HepG2 (cell line): ENCODE results near the gene GMPPB. TPM values are rescaled to one million over a fixed set of nuclear protein-coding genes. Genes with fewer than 3 reads are reported as not detected.

Experiments used
- FOXC1 ChIP-seq: sonication (generic); formaldehyde crosslinking; IDR thresholded peaks from 2 replicates; pipeline ENCODE4 v1.8.0; 2022; ENCODE audit warnings: mild to moderate bottlenecking, missing genetic modification reagents, borderline replicate concordance
- HOXA3 ChIP-seq: sonication (generic); formaldehyde crosslinking; IDR thresholded peaks from 2 replicates; pipeline ENCODE4 v1.5.0; 2020; ENCODE audit warnings: missing genetic modification reagents
- IKZF4 ChIP-seq: sonication (generic); formaldehyde crosslinking; IDR thresholded peaks from 2 replicates; pipeline ENCODE4 v1.5.1; 2020; ENCODE audit warnings: borderline replicate concordance, mild to moderate bottlenecking, low read depth, missing genetic modification reagents; ENCODE audit errors: not compliant biosample characterization
- NFATC3 ChIP-seq: sonication (generic); formaldehyde crosslinking; IDR thresholded peaks from 2 replicates; pipeline ENCODE4 v1.5.1; 2020; ENCODE audit warnings: mild to moderate bottlenecking, missing genetic modification reagents
- RELA ChIP-seq: sonication (generic); formaldehyde crosslinking; IDR thresholded peaks from 2 replicates; pipeline ENCODE4 v1.4.0; 2020; ENCODE audit warnings: missing genetic modification reagents
- SRSF1 ChIP-seq: fragments of 200-400 bp; formaldehyde crosslinking; optimal IDR thresholded peaks from 2 replicates; pipeline ENCODE3; 2017; ENCODE audit warnings: mild to moderate bottlenecking, low read depth, low read length, moderate library complexity
- SRY ChIP-seq: sonication (generic); formaldehyde crosslinking; IDR thresholded peaks from 2 replicates; pipeline ENCODE4 v1.8.0; 2022; ENCODE audit warnings: mild to moderate bottlenecking, missing genetic modification reagents
- YEATS4 ChIP-seq: sonication (generic); formaldehyde crosslinking; IDR thresholded peaks from 2 replicates; pipeline ENCODE4 v1.4.0; 2020; ENCODE audit warnings: missing genetic modification reagents, borderline replicate concordance
- ZNF3 ChIP-seq: IDR thresholded peaks from 2 replicates; pipeline ENCODE4 v1.7.0; 2017; ENCODE audit warnings: inconsistent platforms
- ZNF335 ChIP-seq: sonication (generic); formaldehyde crosslinking; IDR thresholded peaks from 2 replicates; pipeline ENCODE4 v1.4.0; 2020; ENCODE audit warnings: missing genetic modification reagents
- ZNF44 ChIP-seq: sonication (generic); formaldehyde crosslinking; IDR thresholded peaks from 2 replicates; pipeline ENCODE4 v1.5.1; 2020; ENCODE audit warnings: mild to moderate bottlenecking, missing genetic modification reagents
- ZNF484 ChIP-seq: sonication (generic); formaldehyde crosslinking; IDR thresholded peaks from 2 replicates; pipeline ENCODE4 v1.5.1; 2020; ENCODE audit warnings: mild to moderate bottlenecking, low read depth, missing genetic modification reagents, borderline replicate concordance
- ZNF644 ChIP-seq: IDR thresholded peaks from 2 replicates; pipeline ENCODE4 v1.6.1; 2016; ENCODE audit warnings: low read depth
- ZNF737 ChIP-seq: sonication (generic); formaldehyde crosslinking; IDR thresholded peaks from 2 replicates; pipeline ENCODE4 v1.5.0; 2020; ENCODE audit warnings: missing genetic modification reagents, mild to moderate bottlenecking, borderline replicate concordance
- polyA plus RNA-seq, 8 experiments: library from polyadenylated mRNA; depleted of rRNA in 3 of 8; stranded (reverse) in 7 of 8; unstranded in 1 of 8; fragments of >200 nt; fragmentation: Illumina TruSeq in 4 of 8; extraction: Trizol in 4 of 8; gene quantifications; 2 replicates each; pipeline versions ENCODE4 v1.2.1 to v1.2.3, GENCODE V29; 2011 to 2016; ENCODE audit warnings: low read depth in 4 of 8, missing spikeins in 1 of 8, mixed read lengths in 1 of 8; ENCODE audit not compliant: insufficient read depth in 1 of 8
- total RNA-seq, 5 experiments: library from RNA; depleted of rRNA; stranded (reverse); fragments of >200 nt; fragmentation: Illumina TruSeq; extraction: Trizol; gene quantifications; 2 replicates each; pipeline ENCODE4 v1.2.3, GENCODE V29; 2016; ENCODE audit warnings: low read depth in 1 of 5
- TF ChIP-seq, protein P1 (sequence below), 2 experiments: sonication (generic) in 1 of 2; formaldehyde crosslinking in 1 of 2; IDR thresholded peaks; 2 replicates each; pipeline versions ENCODE4 v1.6.1 to v1.9.0; 2014 to 2022; ENCODE audit warnings: antibody characterized with exemption in 1 of 2, borderline replicate concordance in 1 of 2, inconsistent platforms in 1 of 2, low read depth in 1 of 2, missing genetic modification reagents in 1 of 2
- TF ChIP-seq, protein P2 (sequence below): sonication (generic); formaldehyde crosslinking; IDR thresholded peaks from 2 replicates; pipeline ENCODE4 v1.4.0; 2020; ENCODE audit warnings: missing genetic modification reagents; ENCODE audit errors: not compliant biosample characterization
- TF ChIP-seq, protein P3 (sequence below): sonication (generic); formaldehyde crosslinking; conservative IDR thresholded peaks from 2 replicates; pipeline ENCODE4 v1.8.0; 2022; ENCODE audit warnings: mild to moderate bottlenecking, moderate library complexity, missing genetic modification reagents

GMPPB gene
- total and polyA plus RNA-seq, 2 of the 13 experiments (the other 11 are each of a cell fraction or from before 2014, with no cell fraction given) = 6.5 to 23.1 TPM

DNA sequence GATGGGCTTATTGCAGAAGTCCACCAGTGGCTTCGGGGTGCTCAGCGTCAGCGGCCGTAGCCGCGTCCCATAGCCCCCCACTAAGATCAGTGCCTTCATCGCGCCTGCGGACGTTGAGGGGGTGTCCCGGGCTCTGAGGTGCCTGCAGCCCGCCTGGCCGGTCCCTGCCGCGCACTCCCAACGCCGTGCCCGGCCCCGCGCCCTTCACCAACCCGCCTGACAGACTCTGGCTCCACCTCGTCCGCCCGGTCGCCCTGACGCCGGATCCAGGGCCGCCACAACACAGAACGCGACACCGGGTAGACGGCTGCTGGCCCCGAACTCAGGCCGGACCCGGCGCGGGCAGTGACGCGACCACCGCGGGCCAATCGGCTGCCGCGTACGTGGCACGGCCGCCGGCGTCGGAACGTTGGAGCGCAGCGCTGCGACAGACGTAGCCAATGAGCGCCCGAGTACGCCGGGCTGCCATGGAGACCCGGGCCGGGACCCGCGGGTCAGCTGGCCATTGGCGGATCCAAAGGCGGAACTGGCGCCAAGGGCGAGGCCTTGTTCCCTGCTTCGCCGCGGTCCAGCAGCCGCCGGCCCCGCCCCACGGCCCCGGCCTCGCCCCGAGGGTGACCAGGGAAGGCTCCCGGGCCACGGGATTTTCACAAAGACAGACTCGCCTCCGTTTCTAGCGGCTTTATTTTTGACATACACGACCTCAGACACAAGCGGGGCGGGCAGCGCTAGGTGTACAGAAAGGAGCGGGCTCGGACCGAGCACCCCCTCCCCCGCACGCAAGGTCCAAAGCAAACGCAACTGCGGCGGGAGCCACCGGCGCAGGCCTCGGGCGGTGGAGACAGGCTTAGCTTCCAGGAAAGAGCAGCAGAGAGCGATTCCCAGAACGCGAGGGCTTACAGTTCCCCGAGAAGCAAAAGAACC, at the start of gene GMPPB (continued):
- TF ChIP-seq, protein P1, sequence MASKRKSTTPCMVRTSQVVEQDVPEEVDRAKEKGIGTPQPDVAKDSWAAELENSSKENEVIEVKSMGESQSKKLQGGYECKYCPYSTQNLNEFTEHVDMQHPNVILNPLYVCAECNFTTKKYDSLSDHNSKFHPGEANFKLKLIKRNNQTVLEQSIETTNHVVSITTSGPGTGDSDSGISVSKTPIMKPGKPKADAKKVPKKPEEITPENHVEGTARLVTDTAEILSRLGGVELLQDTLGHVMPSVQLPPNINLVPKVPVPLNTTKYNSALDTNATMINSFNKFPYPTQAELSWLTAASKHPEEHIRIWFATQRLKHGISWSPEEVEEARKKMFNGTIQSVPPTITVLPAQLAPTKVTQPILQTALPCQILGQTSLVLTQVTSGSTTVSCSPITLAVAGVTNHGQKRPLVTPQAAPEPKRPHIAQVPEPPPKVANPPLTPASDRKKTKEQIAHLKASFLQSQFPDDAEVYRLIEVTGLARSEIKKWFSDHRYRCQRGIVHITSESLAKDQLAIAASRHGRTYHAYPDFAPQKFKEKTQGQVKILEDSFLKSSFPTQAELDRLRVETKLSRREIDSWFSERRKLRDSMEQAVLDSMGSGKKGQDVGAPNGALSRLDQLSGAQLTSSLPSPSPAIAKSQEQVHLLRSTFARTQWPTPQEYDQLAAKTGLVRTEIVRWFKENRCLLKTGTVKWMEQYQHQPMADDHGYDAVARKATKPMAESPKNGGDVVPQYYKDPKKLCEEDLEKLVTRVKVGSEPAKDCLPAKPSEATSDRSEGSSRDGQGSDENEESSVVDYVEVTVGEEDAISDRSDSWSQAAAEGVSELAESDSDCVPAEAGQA (IDR thresholded peaks at IDR 0.05; ENCODE audit: low read depth) = peak; percentile 56; the same call in 1 of the 2 replicates
- TF ChIP-seq, protein P1 (CRISPR knock-in tag; IDR thresholded peaks at IDR 0.05; ENCODE audit: borderline replicate concordance) = no peak
- TF ChIP-seq SRY (CRISPR knock-in tag) (no peak), ZNF335 (no peak; the same call in 1 of the 2 replicates), RELA (CRISPR knock-in tag) (no peak), ZNF484 (CRISPR knock-in tag) (no peak), ZNF737 (no peak), IKZF4 (CRISPR knock-in tag) (no peak), ZNF3 (no peak), SRSF1 (peak; percentile 63), HOXA3 (CRISPR knock-in tag) (peak; percentile 91), FOXC1 (no peak; the same call in none of the 2 replicates), NFATC3 (CRISPR knock-in tag) (no peak), ZNF44 (no peak), ZNF644 (CRISPR knock-in tag) (no peak), YEATS4 (CRISPR knock-in tag) (peak; percentile 90)
- TF ChIP-seq, protein P2, sequence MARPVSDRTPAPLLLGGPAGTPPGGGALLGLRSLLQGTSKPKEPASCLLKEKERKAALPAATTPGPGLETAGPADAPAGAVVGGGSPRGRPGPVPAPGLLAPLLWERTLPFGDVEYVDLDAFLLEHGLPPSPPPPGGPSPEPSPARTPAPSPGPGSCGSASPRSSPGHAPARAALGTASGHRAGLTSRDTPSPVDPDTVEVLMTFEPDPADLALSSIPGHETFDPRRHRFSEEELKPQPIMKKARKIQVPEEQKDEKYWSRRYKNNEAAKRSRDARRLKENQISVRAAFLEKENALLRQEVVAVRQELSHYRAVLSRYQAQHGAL (CRISPR knock-in tag) = no peak
- TF ChIP-seq, protein P3, sequence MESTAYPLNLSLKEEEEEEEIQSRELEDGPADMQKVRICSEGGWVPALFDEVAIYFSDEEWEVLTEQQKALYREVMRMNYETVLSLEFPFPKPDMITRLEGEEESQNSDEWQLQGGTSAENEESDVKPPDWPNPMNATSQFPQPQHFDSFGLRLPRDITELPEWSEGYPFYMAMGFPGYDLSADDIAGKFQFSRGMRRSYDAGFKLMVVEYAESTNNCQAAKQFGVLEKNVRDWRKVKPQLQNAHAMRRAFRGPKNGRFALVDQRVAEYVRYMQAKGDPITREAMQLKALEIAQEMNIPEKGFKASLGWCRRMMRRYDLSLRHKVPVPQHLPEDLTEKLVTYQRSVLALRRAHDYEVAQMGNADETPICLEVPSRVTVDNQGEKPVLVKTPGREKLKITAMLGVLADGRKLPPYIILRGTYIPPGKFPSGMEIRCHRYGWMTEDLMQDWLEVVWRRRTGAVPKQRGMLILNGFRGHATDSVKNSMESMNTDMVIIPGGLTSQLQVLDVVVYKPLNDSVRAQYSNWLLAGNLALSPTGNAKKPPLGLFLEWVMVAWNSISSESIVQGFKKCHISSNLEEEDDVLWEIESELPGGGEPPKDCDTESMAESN (CRISPR knock-in tag) = peak; percentile 67
